BLaER1 (cell line): ENCODE measurements around the gene PRKCE.
A peak's percentile ranks its signal among the peaks of the same experiment; 100 is the strongest.

Experiments used
- H3K27ac ChIP-seq: shearing (Covaris generic); formaldehyde crosslinking; 2 replicates; pipeline ENCODE4 v1.8.1; 2022
- H3K27me3 ChIP-seq: shearing (Covaris generic); formaldehyde crosslinking; 2 replicates; pipeline ENCODE4 v1.8.1; 2022
- H3K36me3 ChIP-seq: shearing (Covaris generic); formaldehyde crosslinking; 2 replicates; pipeline ENCODE4 v1.8.1; 2022
- H3K4me1 ChIP-seq: shearing (Covaris generic); formaldehyde crosslinking; 2 replicates; pipeline ENCODE4 v1.8.1; 2022
- H3K4me2 ChIP-seq: shearing (Covaris generic); formaldehyde crosslinking; 2 replicates; pipeline ENCODE4 v1.8.1; 2022
- H3K4me3 ChIP-seq: shearing (Covaris generic); formaldehyde crosslinking; 2 replicates; pipeline ENCODE4 v1.8.1; 2022
- H3K9ac ChIP-seq: shearing (Covaris generic); formaldehyde crosslinking; 2 replicates; pipeline ENCODE4 v1.8.1; 2022
- H3K9me3 ChIP-seq: shearing (Covaris generic); formaldehyde crosslinking; 2 replicates; pipeline ENCODE4 v1.8.1; 2022
- H4K20me1 ChIP-seq: shearing (Covaris generic); formaldehyde crosslinking; 2 replicates; pipeline ENCODE4 v1.8.1; 2022
- Cebpa-rat ChIP-seq: shearing (Covaris generic); IDR thresholded peaks from 2 replicates; pipeline ENCODE4 v1.8.1; 2022

PRKCE gene

DNA sequence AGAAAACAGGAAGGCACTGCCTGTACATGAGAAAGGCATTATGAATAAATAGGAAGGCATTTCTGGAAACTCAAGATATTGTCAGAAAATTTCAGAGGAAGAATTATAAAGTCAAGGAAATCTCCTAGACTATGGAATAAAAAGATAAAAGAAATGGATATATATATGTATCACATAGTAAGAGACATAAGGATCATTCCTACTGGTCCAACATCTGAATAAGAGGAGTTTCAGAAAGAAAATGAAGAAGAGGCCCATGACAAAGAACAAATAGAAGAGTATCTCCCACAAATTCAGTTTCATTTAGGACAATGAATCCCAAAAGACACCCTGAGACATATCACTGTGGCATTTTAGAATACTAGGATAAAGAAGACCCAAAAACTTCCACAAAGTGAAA lies 178.8 kb downstream of the PRKCE start:
- H3K27ac ChIP-seq, result no peak overlapping the region
- H3K4me2 ChIP-seq, result no peak overlapping the region
- H3K9me3 ChIP-seq, result peaks cover 31% of the 10 kb centered on the region
- no peak overlapping the region for H3K9ac ChIP-seq
- H3K4me1 ChIP-seq, result peaks cover 68% of the 10 kb centered on the region
- no peak overlapping the region for H3K4me3 ChIP-seq
- peaks cover 9% of the 10 kb centered on the region for H4K20me1 ChIP-seq
- H3K27me3 ChIP-seq, result no peaks in the 10 kb centered on the region
- TF ChIP-seq Cebpa-rat, result no peak
- H3K36me3 ChIP-seq, result peaks cover 22% of the 10 kb centered on the region; the same call in 1 of the 2 replicates

DNA sequence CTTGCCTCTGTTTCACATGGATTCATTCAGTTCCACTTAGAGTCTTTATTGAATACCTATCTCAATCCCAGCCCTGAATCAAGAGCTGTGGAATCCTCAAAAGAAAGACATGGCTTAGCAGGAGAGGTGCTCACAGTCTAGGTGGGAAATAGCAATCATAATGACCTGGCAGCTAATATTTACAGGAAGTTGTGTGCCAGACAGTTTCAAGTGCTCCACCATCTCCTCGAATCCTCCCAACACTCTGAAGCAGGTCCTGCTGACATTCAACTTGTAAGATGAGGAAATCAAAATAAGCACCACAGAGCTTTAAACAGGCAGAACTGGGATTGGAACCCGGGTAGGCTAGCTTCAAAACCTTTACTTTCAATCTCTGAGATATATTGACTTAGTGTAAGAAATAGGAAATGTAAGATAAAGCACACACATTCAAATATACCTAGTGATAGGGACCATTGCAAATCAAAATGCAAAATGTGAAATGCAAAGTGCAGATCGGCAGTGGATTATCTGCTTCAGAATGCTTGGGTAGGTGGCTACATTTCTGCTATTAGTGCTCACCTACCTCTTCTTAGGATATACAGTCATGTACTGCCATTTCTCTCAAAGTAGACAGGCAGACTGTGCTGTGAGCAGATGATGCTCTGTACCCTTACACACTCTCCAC lies 182.0 kb downstream of the PRKCE start:
- H3K4me3 ChIP-seq, result no peak overlapping the region
- peak overlapping the region; percentile 56 for H3K27ac ChIP-seq
- H3K9ac ChIP-seq, result peak overlapping the region; percentile 15; the same call in 1 of the 2 replicates
- H4K20me1 ChIP-seq, result peaks cover 13% of the 10 kb centered on the region; the same call in 1 of the 2 replicates
- TF ChIP-seq Cebpa-rat, result no peak
- peaks cover 70% of the 10 kb centered on the region for H3K4me1 ChIP-seq
- H3K9me3 ChIP-seq, result peaks cover 31% of the 10 kb centered on the region
- H3K36me3 ChIP-seq, result peaks cover 22% of the 10 kb centered on the region; the same call in 1 of the 2 replicates
- no peaks in the 10 kb centered on the region for H3K27me3 ChIP-seq
- H3K4me2 ChIP-seq, result peak overlapping the region; percentile 90

DNA sequence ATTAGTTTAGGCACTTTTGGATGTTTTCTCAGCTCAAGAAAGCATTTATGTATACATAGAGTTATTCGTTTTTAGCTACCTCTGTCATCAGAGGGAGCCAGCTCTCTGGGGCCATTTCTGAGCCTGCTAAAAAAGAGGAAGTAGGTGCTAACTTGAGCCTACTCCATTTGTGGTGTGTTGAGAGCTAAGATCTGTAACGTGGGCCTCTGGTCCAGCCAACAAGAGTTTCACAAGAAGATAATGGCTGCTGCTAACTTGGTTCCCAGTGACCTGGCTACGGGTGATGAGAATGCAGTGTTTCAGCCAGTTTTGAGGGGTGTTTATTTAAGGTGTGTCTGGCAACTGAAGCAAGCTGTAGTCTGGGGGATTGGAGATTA lies 182.5 kb downstream of the PRKCE start:
- no peak for TF ChIP-seq Cebpa-rat
- H3K9me3 ChIP-seq, result peaks cover 31% of the 10 kb centered on the region
- peaks cover 22% of the 10 kb centered on the region; the same call in 1 of the 2 replicates for H3K36me3 ChIP-seq
- H3K27ac ChIP-seq, result peak overlapping the region; percentile 56
- H3K9ac ChIP-seq, result no peak overlapping the region
- H3K4me1 ChIP-seq, result peaks cover 75% of the 10 kb centered on the region
- H3K27me3 ChIP-seq, result no peaks in the 10 kb centered on the region
- H3K4me3 ChIP-seq, result no peak overlapping the region
- H4K20me1 ChIP-seq, result peaks cover 13% of the 10 kb centered on the region; the same call in 1 of the 2 replicates
- peak overlapping the region; percentile 90 for H3K4me2 ChIP-seq

DNA sequence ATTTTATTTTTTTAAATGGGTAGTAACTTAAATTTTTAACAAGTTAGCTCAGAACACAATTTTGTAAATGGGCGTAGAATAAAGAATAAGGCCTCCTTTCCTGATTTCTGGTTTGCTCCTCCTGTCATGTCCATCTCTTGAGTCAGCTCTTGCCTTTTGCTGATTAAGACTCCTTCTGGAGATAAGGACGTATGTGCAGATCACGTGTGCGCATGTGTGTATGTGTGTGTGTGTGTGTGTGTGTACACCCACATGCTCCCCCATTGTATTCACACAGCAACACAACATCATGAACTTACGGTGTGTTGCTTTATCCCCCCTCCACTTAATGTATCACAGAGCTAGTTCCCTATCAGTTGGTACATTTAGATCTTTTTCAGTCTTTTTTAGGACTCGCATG lies 182.9 kb downstream of the PRKCE start:
- Histone ChIP-seq H3K4me3 (no peak overlapping the region), H3K4me1 (peaks cover 79% of the 10 kb centered on the region), H3K27ac (peak overlapping the region; percentile 56), H3K9me3 (peaks cover 28% of the 10 kb centered on the region), H3K9ac (no peak overlapping the region), H3K36me3 (peaks cover 19% of the 10 kb centered on the region; the same call in 1 of the 2 replicates), H3K27me3 (no peaks in the 10 kb centered on the region), H4K20me1 (peaks cover 13% of the 10 kb centered on the region; the same call in 1 of the 2 replicates), H3K4me2 (peak overlapping the region; percentile 90)
- no peak for TF ChIP-seq Cebpa-rat

DNA sequence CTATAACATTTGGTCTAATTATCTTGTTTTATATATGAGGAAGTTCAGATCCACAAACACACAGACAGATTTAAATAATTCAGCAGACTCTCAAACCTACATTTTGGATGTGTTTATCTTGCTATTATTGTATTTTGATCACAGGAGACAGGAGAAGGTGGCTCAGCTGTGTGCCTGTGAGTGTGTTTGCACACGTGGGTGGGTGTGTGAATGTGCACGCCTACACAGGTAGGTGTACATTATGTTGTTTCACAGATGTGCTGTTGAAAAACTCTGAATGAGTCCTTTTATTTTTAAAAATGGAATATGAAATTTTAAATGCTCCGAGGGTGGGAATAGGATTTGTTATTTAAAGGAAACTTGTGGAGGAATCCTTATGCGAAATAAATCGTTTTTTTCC lies 183.4 kb downstream of the PRKCE start:
- peak overlapping the region; percentile 56 for H3K27ac ChIP-seq
- H4K20me1 ChIP-seq, result peaks cover 13% of the 10 kb centered on the region; the same call in 1 of the 2 replicates
- peaks cover 15% of the 10 kb centered on the region; the same call in 1 of the 2 replicates for H3K36me3 ChIP-seq
- H3K9ac ChIP-seq, result no peak overlapping the region
- peaks cover 84% of the 10 kb centered on the region for H3K4me1 ChIP-seq
- peaks cover 23% of the 10 kb centered on the region for H3K9me3 ChIP-seq
- H3K4me2 ChIP-seq, result peak overlapping the region; percentile 90
- TF ChIP-seq Cebpa-rat, result no peak
- H3K27me3 ChIP-seq, result no peaks in the 10 kb centered on the region
- H3K4me3 ChIP-seq, result no peak overlapping the region

DNA sequence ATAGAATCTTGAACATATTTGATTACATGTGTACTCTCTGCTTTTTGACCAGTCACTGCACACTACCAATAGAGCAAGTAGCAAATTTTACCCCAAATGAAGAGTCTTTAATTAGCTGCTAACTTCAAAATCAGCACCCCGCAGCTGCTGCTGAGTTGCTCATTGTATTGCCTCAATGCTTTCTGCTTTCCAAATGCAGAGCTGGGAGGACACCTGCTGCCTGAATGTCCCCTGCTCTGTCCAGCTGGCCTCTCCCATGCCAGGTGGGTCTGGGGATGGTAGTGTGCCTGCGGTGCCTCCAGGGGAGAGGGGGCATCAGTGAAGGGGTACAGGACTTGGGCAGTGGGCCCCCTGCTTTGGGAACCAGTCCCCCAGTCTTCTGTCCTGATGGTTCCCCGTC lies 184.8 kb downstream of the PRKCE start:
- no peak overlapping the region for H3K4me3 ChIP-seq
- H3K9ac ChIP-seq, result peak overlapping the region; percentile 38; the same call in 1 of the 2 replicates
- peaks cover 13% of the 10 kb centered on the region; the same call in 1 of the 2 replicates for H4K20me1 ChIP-seq

DNA sequence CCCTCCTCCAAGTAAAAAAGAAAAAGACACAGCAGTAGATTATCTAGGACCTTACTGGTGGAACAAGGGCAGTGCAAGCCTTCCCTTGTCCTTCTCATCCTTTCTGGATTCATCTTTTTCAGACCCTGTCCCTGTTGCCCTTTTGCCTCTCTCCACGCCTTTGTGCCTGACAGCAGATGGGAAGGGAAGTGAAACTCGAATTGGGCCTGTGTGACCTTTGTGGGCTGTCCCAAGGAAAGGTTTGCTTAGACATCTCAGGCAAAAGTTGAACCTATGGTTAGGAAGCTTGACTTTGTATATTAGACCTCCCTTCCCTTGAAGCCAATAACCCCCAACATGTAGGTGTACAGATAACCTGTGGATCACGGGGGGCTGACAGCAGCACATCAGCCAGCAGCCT lies 185.3 kb downstream of the PRKCE start:
- H3K27ac ChIP-seq, result peak overlapping the region; percentile 75
- no peak overlapping the region for H3K4me3 ChIP-seq
- peak overlapping the region; percentile 38; the same call in 1 of the 2 replicates for H3K9ac ChIP-seq
- H3K36me3 ChIP-seq, result no peaks in the 10 kb centered on the region
- H3K4me2 ChIP-seq, result peak overlapping the region; percentile 90
- peaks cover 13% of the 10 kb centered on the region; the same call in 1 of the 2 replicates for H4K20me1 ChIP-seq
- H3K9me3 ChIP-seq, result peaks cover 6% of the 10 kb centered on the region; the same call in 1 of the 2 replicates
- peaks cover 99% of the 10 kb centered on the region for H3K4me1 ChIP-seq
- H3K27me3 ChIP-seq, result no peaks in the 10 kb centered on the region
- no peak for TF ChIP-seq Cebpa-rat

More for the DNA sequence above, 184.8 kb downstream of the PRKCE start:
- peaks cover under 1% of the 10 kb centered on the region; the same call in 1 of the 2 replicates for H3K36me3 ChIP-seq
- TF ChIP-seq Cebpa-rat, result no peak
- H3K4me2 ChIP-seq, result peak overlapping the region; percentile 90
- H3K4me1 ChIP-seq, result peaks cover 96% of the 10 kb centered on the region
- peaks cover 9% of the 10 kb centered on the region for H3K9me3 ChIP-seq
- peak overlapping the region; percentile 75 for H3K27ac ChIP-seq
- H3K27me3 ChIP-seq, result no peaks in the 10 kb centered on the region

DNA sequence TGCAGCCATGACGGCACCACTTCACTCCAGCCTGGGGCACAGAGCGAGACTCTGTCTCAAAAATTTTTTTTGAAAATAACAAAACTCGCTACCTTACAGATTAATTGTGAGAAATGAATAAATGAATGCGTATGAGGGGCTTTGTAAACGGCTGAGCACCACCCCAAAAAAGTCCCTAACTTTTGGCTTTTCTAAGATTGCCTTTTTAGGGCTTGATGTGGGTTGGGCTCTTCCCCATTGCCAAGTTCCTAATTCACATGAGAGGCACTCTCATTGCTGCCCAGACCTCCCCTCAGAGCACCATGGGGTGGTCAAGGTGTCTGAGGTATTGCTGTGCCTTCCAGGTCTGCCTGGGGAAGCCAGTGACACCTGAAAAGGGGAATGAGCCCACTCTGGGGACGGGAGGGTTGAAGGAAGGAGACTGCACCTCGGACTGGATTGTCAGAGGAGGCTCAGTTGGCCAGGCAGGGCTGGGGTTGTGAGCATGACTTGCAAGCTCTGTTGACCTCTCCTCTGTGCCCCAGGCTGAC lies 186.4 kb downstream of the PRKCE start:
- no peaks in the 10 kb centered on the region for H3K27me3 ChIP-seq
- no peak for TF ChIP-seq Cebpa-rat
- H3K4me2 ChIP-seq, result peak overlapping the region; percentile 90
- no peaks in the 10 kb centered on the region for H3K36me3 ChIP-seq
- no peaks in the 10 kb centered on the region for H3K9me3 ChIP-seq
- no peak overlapping the region for H3K9ac ChIP-seq
- peaks cover 13% of the 10 kb centered on the region; the same call in 1 of the 2 replicates for H4K20me1 ChIP-seq
- peak overlapping the region; percentile 75 for H3K27ac ChIP-seq
- no peak overlapping the region for H3K4me3 ChIP-seq
- H3K4me1 ChIP-seq, result peaks cover 100% of the 10 kb centered on the region

DNA sequence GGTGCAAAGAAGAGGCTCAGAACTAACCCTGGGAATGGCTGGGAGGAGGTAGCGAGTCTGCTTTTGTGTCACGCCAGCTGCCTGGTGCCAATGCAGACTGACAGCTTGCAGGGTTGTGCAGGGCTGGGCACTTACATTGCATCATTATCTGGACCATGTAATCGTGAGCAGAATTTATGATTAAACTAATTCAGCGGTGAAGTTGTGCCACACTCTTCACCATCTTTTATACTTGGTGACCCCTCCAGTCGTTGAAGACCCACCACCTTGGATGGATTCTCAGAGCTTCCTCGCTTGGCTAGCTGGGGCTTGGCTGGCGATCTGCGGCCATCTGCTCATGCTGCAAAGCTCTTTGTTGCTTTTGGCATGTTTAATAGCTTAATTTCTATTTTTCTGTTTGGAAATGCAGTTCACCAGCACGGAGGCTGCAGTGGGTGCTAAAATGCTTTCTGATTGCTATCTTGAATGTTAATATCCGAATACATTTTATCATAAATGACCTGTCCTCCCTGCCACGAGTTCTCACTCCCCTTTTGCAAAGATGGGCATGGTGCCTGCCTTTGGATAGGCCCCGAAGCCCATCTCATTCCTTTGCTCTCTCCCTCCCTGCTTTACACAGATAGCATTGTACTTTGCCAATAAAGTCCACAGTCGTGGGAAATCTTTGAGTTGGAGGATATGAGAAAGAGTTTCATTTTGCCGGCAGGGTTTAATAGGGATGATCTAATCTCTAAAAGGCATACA lies 188.2 kb downstream of the PRKCE start:
- Histone ChIP-seq H3K9ac (peak overlapping the region; percentile 77), H3K27me3 (no peaks in the 10 kb centered on the region), H3K4me2 (peak overlapping the region; percentile 90), H3K27ac (peak overlapping the region; percentile 95), H3K9me3 (no peaks in the 10 kb centered on the region), H3K4me3 (peak overlapping the region; percentile 45), H3K4me1 (peaks cover 98% of the 10 kb centered on the region), H3K36me3 (no peaks in the 10 kb centered on the region), H4K20me1 (peaks cover 13% of the 10 kb centered on the region; the same call in 1 of the 2 replicates)
- TF ChIP-seq Cebpa-rat, result no peak
